K562 (cell line): ENCODE results near the gene HSPA2. TPM values are rescaled to one million over a fixed set of nuclear protein-coding genes. Genes with fewer than 3 reads are reported as not detected.

Experiments
- ATAC-seq: fragments of 200-7000 bp; cut with Tn5 transposase; 3 replicates; pipeline ENCODE4 v1.9.1; 2020; ENCODE audit warnings: moderate library complexity
- BruUV-seq: library from RNA; stranded (reverse); fragments of 400-500 nt; replicated peaks from 2 replicates; lab custom pipeline; 2021; lab: Mats Ljungman, UMichigan
- CTCF ChIA-PET: fragments of 300-600 bp; formaldehyde crosslinking; extraction: SDS; loops from one replicate; lab custom pipeline; 2021; ENCODE audit warnings: low intra/inter-chr PET ratio; lab: Yijun Ruan, JAX
- POLR2A ChIA-PET: fragments of 300-600, 350-650 bp; sonication (Branson Sonifier 250); formaldehyde crosslinking; extraction: SDS; loops from one replicate; lab custom pipeline; 2021; ENCODE audit warnings: antibody characterized with exemption, inconsistent platforms; lab: Yijun Ruan, JAX
- DNase-seq, 4 experiments: peaks; one replicate each; pipeline versions ENCODE4 v3.0.0 to v3.0.0-alpha.2; 2011 to 2018; ENCODE audit warnings: low spot score in 3 of 4, mixed read lengths in 3 of 4; ENCODE audit errors: extremely low read depth in 1 of 4
- FAIRE-seq: peaks from 2 replicates; lab custom pipeline; 2011; peaks lifted over from hg19 to GRCh38; lab: Jason Lieb, UNC
- H2AFZ ChIP-seq: 2 replicates; pipeline ENCODE4 v1.6.0; 2011; ENCODE audit warnings: low read depth, low read length, control low read depth, inconsistent platforms
- H3K27ac ChIP-seq: fragments of 200-600 bp; 3 replicates; pipeline ENCODE4 v1.8.0; 2011; ENCODE audit warnings: low read depth, mild to moderate bottlenecking, control low read depth, inconsistent platforms, low read length, moderate library complexity, mixed read lengths; ENCODE audit errors: extremely low read depth
- H3K27me3 ChIP-seq, 2 experiments: fragments of 300-600 bp in 1 of 2; 2 replicates in 1 of 2; 3 replicates in 1 of 2; pipeline versions ENCODE4 v1.6.0 to v1.8.0; 2011; ENCODE audit warnings: inconsistent platforms in 2 of 2, low read length in 2 of 2, mild to moderate bottlenecking in 1 of 2, mixed read lengths in 1 of 2, moderate library complexity in 1 of 2; ENCODE audit not compliant: control insufficient read depth in 2 of 2, insufficient read depth in 2 of 2
- H3K36me3 ChIP-seq: fragments of 300-600 bp; 3 replicates; pipeline ENCODE4 v1.8.0; 2011; ENCODE audit warnings: mild to moderate bottlenecking, low read length, inconsistent platforms; ENCODE audit not compliant: control insufficient read depth, insufficient read depth
- H3K4me1 ChIP-seq, 2 experiments: fragments of 200-600 bp in 1 of 2; replicated peaks in 1 of 2; 2 replicates in 1 of 2; 3 replicates in 1 of 2; pipeline versions ENCODE4 v1.5.1 to v1.8.0; 2011; ENCODE audit warnings: inconsistent platforms in 2 of 2, low read length in 2 of 2, mild to moderate bottlenecking in 1 of 2, mixed read lengths in 1 of 2, moderate library complexity in 1 of 2; ENCODE audit not compliant: control insufficient read depth in 2 of 2, insufficient read depth in 2 of 2
- H3K4me2 ChIP-seq: 2 replicates; pipeline ENCODE4 v1.6.1; 2011; ENCODE audit warnings: low read length, control low read depth, inconsistent platforms, mixed read lengths; ENCODE audit not compliant: insufficient read depth
- H3K4me3 ChIP-seq: fragments of 200-600 bp; sonication (generic), shearing (Covaris generic); 2 replicates; pipeline ENCODE4 v1.5.1; 2016; ENCODE audit warnings: control low read depth, inconsistent platforms
- H3K79me2 ChIP-seq: fragments of 200-600 bp; 3 replicates; pipeline ENCODE4 v1.8.0; 2011; ENCODE audit warnings: low read length, inconsistent platforms; ENCODE audit not compliant: control insufficient read depth, insufficient read depth
- H3K9ac ChIP-seq, 2 experiments: 2 replicates each; pipeline versions ENCODE4 v1.6.0 to v1.6.1; 2011; ENCODE audit warnings: low read depth in 2 of 2, low read length in 2 of 2, control low read depth in 1 of 2, inconsistent platforms in 1 of 2, mild to moderate bottlenecking in 1 of 2, mixed read lengths in 1 of 2; ENCODE audit not compliant: insufficient read depth in 1 of 2
- H3K9me1 ChIP-seq: one replicate; pipeline ENCODE4 v1.6.0; 2011; ENCODE audit warnings: inconsistent platforms, mild to moderate bottlenecking, low read length, moderate library complexity; ENCODE audit not compliant: control insufficient read depth, insufficient read depth
- H3K9me3 ChIP-seq: replicated peaks from 2 replicates; pipeline ENCODE4 v1.5.1; 2011; ENCODE audit warnings: low read depth, low read length, inconsistent platforms; ENCODE audit not compliant: control insufficient read depth, insufficient read depth
- H4K20me1 ChIP-seq: replicated peaks from 2 replicates; pipeline ENCODE4 v1.6.1; 2011; ENCODE audit warnings: low read length, inconsistent platforms, mixed read lengths; ENCODE audit not compliant: control insufficient read depth, insufficient read depth
- E2F3 ChIP-seq: fragments of 250-450 bp; sonication (Bioruptor Pico); IDR thresholded peaks from 2 replicates; pipeline ENCODE4 v1.4.0; 2020; ENCODE audit warnings: mild to moderate bottlenecking
- EHMT2 ChIP-seq: fragments of 450-650 bp; IDR thresholded peaks from 2 replicates; pipeline ENCODE4 v1.6.1; 2018; ENCODE audit warnings: antibody characterized with exemption
- ERF ChIP-seq: fragments of 450-650 bp; formaldehyde crosslinking; IDR thresholded peaks from 2 replicates; pipeline ENCODE4 v1.4.0; 2020; ENCODE audit warnings: mild to moderate bottlenecking, mixed read lengths
- HSF4 ChIP-seq: fragments of 250-450 bp; sonication (Bioruptor Pico); IDR thresholded peaks from 2 replicates; pipeline ENCODE4 v2.1.2; 2022; ENCODE audit warnings: mild to moderate bottlenecking, moderate library complexity, borderline replicate concordance
- JUNB ChIP-seq: fragments of 450-650 bp; formaldehyde crosslinking; conservative IDR thresholded peaks from 2 replicates; pipeline ENCODE4 v1.4.0; 2020; ENCODE audit warnings: mild to moderate bottlenecking
- MBD2 ChIP-seq: sonication (generic); IDR thresholded peaks from 2 replicates; pipeline ENCODE4 v1.6.1; 2016; ENCODE audit warnings: low read depth, borderline replicate concordance
- MCM3 ChIP-seq: fragments of 450-650 bp; IDR thresholded peaks from 2 replicates; pipeline ENCODE4 v1.6.1; 2016
- MEIS2 ChIP-seq: fragments of 450-650 bp; IDR thresholded peaks from 2 replicates; pipeline ENCODE4 v1.6.1; 2014; ENCODE audit warnings: mild to moderate bottlenecking; ENCODE audit not compliant: partially characterized antibody
- TEAD2 ChIP-seq: fragments of 450-650 bp; IDR thresholded peaks from 2 replicates; pipeline ENCODE4 v1.6.1; 2016; ENCODE audit warnings: missing genetic modification characterization, control low read depth, missing compliant biosample characterization
- TFAM ChIP-seq: fragments of 250-450 bp; sonication (Bioruptor Pico); conservative IDR thresholded peaks from 2 replicates; pipeline ENCODE4 v1.5.0; 2021; ENCODE audit warnings: mild to moderate bottlenecking, moderate library complexity
- ZBTB5 ChIP-seq: fragments of 450-650 bp; IDR thresholded peaks from 2 replicates; pipeline ENCODE4 v1.6.1; 2017; ENCODE audit warnings: antibody characterized with exemption
- ZBTB8A ChIP-seq: fragments of 450-650 bp; IDR thresholded peaks from 2 replicates; pipeline ENCODE4 v1.6.1; 2018; ENCODE audit warnings: mild to moderate bottlenecking, moderate library complexity; ENCODE audit not compliant: partially characterized antibody
- ZNF133 ChIP-seq: fragments of 250-450 bp; sonication (Bioruptor Pico); IDR thresholded peaks from 2 replicates; pipeline ENCODE4 v1.4.0; 2020; ENCODE audit warnings: mild to moderate bottlenecking
- ZNF347 ChIP-seq: fragments of 450-650 bp; formaldehyde crosslinking; IDR thresholded peaks from 2 replicates; pipeline ENCODE4 v1.4.0; 2020; ENCODE audit warnings: low read depth, mild to moderate bottlenecking, moderate library complexity
- ZNF408 ChIP-seq: fragments of 250-450 bp; sonication (Bioruptor Pico); IDR thresholded peaks from 2 replicates; pipeline ENCODE4 v1.4.0; 2020; ENCODE audit warnings: low read depth, mild to moderate bottlenecking, moderate library complexity
- ZNF512 ChIP-seq: IDR thresholded peaks from 2 replicates; pipeline ENCODE4 v1.6.1; 2016; ENCODE audit warnings: missing genetic modification characterization, missing compliant biosample characterization
- ZNF764 ChIP-seq: fragments of 250-450 bp; sonication (Bioruptor Pico); IDR thresholded peaks from 2 replicates; pipeline ENCODE4 v1.4.0; 2020; ENCODE audit warnings: low read depth, mild to moderate bottlenecking, moderate library complexity
- ZZZ3 ChIP-seq: fragments of 450-650 bp; IDR thresholded peaks from 2 replicates; pipeline ENCODE4 v1.6.1; 2016; ENCODE audit warnings: antibody characterized with exemption, mild to moderate bottlenecking, moderate library complexity
- WGBS: fragments of 100-300 bp; shearing (Covaris generic); methylation state at CpG from one replicate; pipeline ENCODE4 v1.1.6; 2016; ENCODE audit warnings: low coverage, mixed read lengths; ENCODE audit not compliant: insufficient coverage; ENCODE audit errors: missing lambda C conversion rate; 5-methylcytosine and 5-hydroxymethylcytosine counted together
- in situ Hi-C: fragments of 300-500 bp; cut with MboI; formaldehyde crosslinking; loops from 4 replicates; pipeline ENCODE4 v1.15.0; 2018; ENCODE audit warnings: inconsistent platforms, mixed read lengths
- intact Hi-C: fragments of 100-400 bp; cut with micrococcal nuclease; formaldehyde crosslinking; loops from 2 replicates; pipeline ENCODE4 v1.14.2; 2022
- polyA plus RNA-seq, 8 experiments: library from polyadenylated mRNA; depleted of rRNA in 4 of 8; stranded (reverse) in 5 of 8; unstranded in 3 of 8; fragments of >200 nt; fragmentation: Nextera tagmentation in 2 of 8; fragmentation: Illumina TruSeq in 1 of 8; extraction: Ambion mirVana in 2 of 8; extraction: Trizol in 1 of 8; gene quantifications; 2 replicates each; pipeline versions ENCODE4 v1.2.1 to v1.2.3, GENCODE V29; 2011 to 2014; ENCODE audit warnings: inconsistent platforms in 1 of 8, missing spikeins in 1 of 8
- total RNA-seq, 7 experiments: library from RNA; depleted of rRNA in 6 of 7; stranded (reverse); fragments of >200 nt in 6 of 7; fragmentation: Illumina TruSeq in 2 of 7; extraction: Trizol in 2 of 7; gene quantifications; 2 replicates each; pipeline versions ENCODE4 v1.2.1 to v1.2.3, GENCODE V29; 2011 to 2021; ENCODE audit warnings: low replicate concordance in 1 of 7
- TF ChIP-seq, protein P1 (sequence below): IDR thresholded peaks from 2 replicates; pipeline ENCODE4 v1.6.1; 2011; ENCODE audit warnings: borderline replicate concordance, low read depth, mild to moderate bottlenecking, moderate library complexity, low read length; ENCODE audit not compliant: insufficient read depth, poor library complexity, severe bottlenecking

HSPA2 gene
- total and polyA plus RNA-seq, 9 of the 15 experiments (the other 6 are each of a cell fraction or from before 2014, with no cell fraction given): not detected

DNA sequence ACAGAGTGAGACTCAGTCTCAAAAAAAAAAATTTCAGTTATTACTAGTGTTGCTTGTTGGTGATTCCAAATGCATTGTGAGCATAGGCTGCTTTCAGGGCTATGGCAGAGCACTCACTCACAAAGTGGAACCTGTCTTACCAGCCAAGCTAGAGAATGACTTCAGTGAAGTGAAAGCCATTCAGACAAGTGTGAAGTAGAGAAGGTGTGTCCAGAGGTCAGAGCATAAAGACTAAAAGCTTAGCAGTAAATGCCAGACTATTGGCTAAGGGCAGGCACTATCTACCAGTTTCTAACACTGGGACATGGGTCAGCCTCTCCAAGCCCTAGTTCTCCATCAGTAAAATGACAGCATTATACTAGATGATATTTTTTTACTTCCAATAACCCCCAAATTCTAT, 21.9 kb downstream of the HSPA2 start (continued):
- TF ChIP-seq ZBTB5: no peak
- no peak for TF ChIP-seq ZNF133 (CRISPR knock-in tag)
- TF ChIP-seq HSF4 (CRISPR knock-in tag): no peak
- no peak for TF ChIP-seq ZNF764 (CRISPR knock-in tag)

- DNase-seq (no peak), ATAC-seq (no peak), FAIRE-seq (no peak)
- H3K9me3 ChIP-seq: no peaks in the 10 kb centered on the region
- H3K4me2 ChIP-seq: no peak overlapping the region
- H3K36me3 ChIP-seq: no peaks in the 10 kb centered on the region
- intact Hi-C loops: no loop called here
- H2AFZ ChIP-seq: no peak overlapping the region
- 0% methylated on average over 6 of the region's 6 CpGs for WGBS
- POLR2A ChIA-PET: no interaction called here
- in situ Hi-C loops: no loop called here
- peaks cover 11 to 16% of the 10 kb centered on the region in 2 experiments; a peak in 4 of 5 replicates for H3K27me3 ChIP-seq
- H3K27ac ChIP-seq: no peak overlapping the region
- no TSS peak for BruUV-seq
- no peak overlapping the region for H3K4me3 ChIP-seq
- H3K4me1 ChIP-seq: no peaks in the 10 kb centered on the region
- CTCF ChIA-PET: no interaction called here
- H3K9ac ChIP-seq: no peak overlapping the region
- no peaks in the 10 kb centered on the region for H3K79me2 ChIP-seq
- no peaks in the 10 kb centered on the region for H3K9me1 ChIP-seq
- no peaks in the 10 kb centered on the region for H4K20me1 ChIP-seq
- no peak for TF ChIP-seq ZNF408 (CRISPR knock-in tag)
- no peak for TF ChIP-seq E2F3
- TF ChIP-seq EHMT2: no peak
- TF ChIP-seq MEIS2: no peak
- no peak for TF ChIP-seq TFAM (CRISPR knock-in tag)
- TF ChIP-seq ZNF512: no peak
- TF ChIP-seq, protein P1, sequence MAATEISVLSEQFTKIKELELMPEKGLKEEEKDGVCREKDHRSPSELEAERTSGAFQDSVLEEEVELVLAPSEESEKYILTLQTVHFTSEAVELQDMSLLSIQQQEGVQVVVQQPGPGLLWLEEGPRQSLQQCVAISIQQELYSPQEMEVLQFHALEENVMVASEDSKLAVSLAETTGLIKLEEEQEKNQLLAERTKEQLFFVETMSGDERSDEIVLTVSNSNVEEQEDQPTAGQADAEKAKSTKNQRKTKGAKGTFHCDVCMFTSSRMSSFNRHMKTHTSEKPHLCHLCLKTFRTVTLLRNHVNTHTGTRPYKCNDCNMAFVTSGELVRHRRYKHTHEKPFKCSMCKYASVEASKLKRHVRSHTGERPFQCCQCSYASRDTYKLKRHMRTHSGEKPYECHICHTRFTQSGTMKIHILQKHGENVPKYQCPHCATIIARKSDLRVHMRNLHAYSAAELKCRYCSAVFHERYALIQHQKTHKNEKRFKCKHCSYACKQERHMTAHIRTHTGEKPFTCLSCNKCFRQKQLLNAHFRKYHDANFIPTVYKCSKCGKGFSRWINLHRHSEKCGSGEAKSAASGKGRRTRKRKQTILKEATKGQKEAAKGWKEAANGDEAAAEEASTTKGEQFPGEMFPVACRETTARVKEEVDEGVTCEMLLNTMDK: no peak
- TF ChIP-seq ZBTB8A: no peak
- TF ChIP-seq ERF (CRISPR knock-in tag): no peak
- no peak for TF ChIP-seq TEAD2
- no peak for TF ChIP-seq MCM3
- TF ChIP-seq MBD2: no peak
- no peak for TF ChIP-seq ZZZ3
- TF ChIP-seq JUNB (CRISPR knock-in tag): no peak
- no peak for TF ChIP-seq ZNF347 (CRISPR knock-in tag)
Measured at GRCh38 chr14:64563696-64564095, 23.2 kb downstream of the HSPA2 start.
